Testis (tissue), 2 donors: ENCODE results near the gene L1CAM.

Experiments used
- CTCF ChIP-seq, 3 experiments: fragments of 450-650 bp in 2 of 3; fragments of 200-600 bp in 1 of 3; sonication (generic) in 1 of 3; IDR thresholded peaks; one replicate each; pipeline ENCODE4 v1.5.1; 2016 to 2019; ENCODE audit warnings: antibody characterized with exemption in 3 of 3, mild to moderate bottlenecking in 2 of 3, moderate library complexity in 1 of 3
- POLR2A ChIP-seq: fragments of 450-650 bp; IDR thresholded peaks from one replicate; pipeline ENCODE4 v1.6.1; 2017; ENCODE audit warnings: antibody characterized with exemption, mild to moderate bottlenecking, moderate library complexity

- TF ChIP-seq CTCF (IDR thresholded peaks at IDR 0.05) (no peak), POLR2A (no peak)
Observed at GRCh38 chrX:153828723-153829548, 57.0 kb downstream of the L1CAM start.
